AG09309 (cell line): ENCODE data around the gene MAGOH.
A peak's percentile ranks its signal among the peaks of the same experiment; 100 is the strongest.

Experiments used
- DNase-seq: peaks from one replicate; pipeline ENCODE4 v3.0.0-alpha.2; 2010; ENCODE audit warnings: low read depth
- H3K4me3 ChIP-seq: 2 replicates; pipeline ENCODE4 v1.5.1; 2011; ENCODE audit warnings: mild to moderate bottlenecking, low read depth, low read length, moderate library complexity; ENCODE audit not compliant: control insufficient read depth
- CTCF ChIP-seq: IDR thresholded peaks from 2 replicates; pipeline ENCODE4 v1.5.1; 2011; ENCODE audit warnings: mild to moderate bottlenecking, low read depth, low read length, inconsistent platforms; ENCODE audit not compliant: insufficient read depth, control insufficient read depth; ENCODE audit errors: missing control alignments

The MAGOH gene

GRCh38 chr1:53244141-53244540, 5.8 kb upstream of the MAGOH start:
- no peak for DNase-seq
- TF ChIP-seq CTCF = no peak
- no peak overlapping the region for H3K4me3 ChIP-seq

- no peak for DNase-seq
- no peak overlapping the region for H3K4me3 ChIP-seq
- TF ChIP-seq CTCF = no peak
Observed at GRCh38 chr1:53242381-53242780, 4.1 kb upstream of the MAGOH start.

- no peak for TF ChIP-seq CTCF
- no peak overlapping the region for H3K4me3 ChIP-seq
- no peak for DNase-seq
Observed at GRCh38 chr1:53241828-53242227, 3.5 kb upstream of the MAGOH start.

GRCh38 chr1:53237638-53238037, 680 bp downstream of the MAGOH start:
- DNase-seq = no peak
- no peak for TF ChIP-seq CTCF
- peak overlapping the region; percentile 99 for H3K4me3 ChIP-seq

- H3K4me3 ChIP-seq = peak overlapping the region; percentile 72
- no peak for TF ChIP-seq CTCF
- DNase-seq = no peak
Observed at GRCh38 chr1:53220962-53221286, 17.4 kb downstream of the MAGOH start.

GRCh38 chr1:53220171-53220961, 18.0 kb downstream of the MAGOH start, which contains the start of gene CZIB:
Gene CZIB, minus strand, starts transcription at chr1:53220634. Its CDS starts 59 bp downstream, at chr1:53220575.
- DNase-seq = peak; percentile 54
- TF ChIP-seq CTCF = no peak
- peak within 1 kb of the TSS; percentile 72 for H3K4me3 ChIP-seq
